ENCODE measurements around the gene PLEKHO2.

DNA sequence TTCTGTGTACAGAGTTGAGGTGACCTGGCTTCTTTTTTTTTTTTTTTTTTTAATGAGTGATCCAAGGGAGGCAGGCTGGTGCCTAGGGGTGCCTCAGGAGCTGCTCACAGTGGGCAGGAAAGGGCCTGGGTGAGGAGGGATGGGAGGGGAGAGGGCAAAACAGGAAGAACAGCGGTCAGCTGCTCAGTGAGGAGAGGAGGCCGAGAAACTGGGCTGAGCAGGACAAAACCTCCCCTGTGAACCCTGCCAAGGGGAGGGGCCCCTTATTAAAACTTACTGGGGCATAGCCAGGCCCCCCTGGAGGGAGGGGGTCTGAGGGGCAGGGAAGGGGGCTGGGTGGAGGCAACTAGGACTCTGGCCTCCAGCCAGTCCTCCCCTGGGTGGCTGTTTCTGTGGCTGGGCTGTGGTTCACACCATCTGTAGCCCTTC lies 3.5 kb downstream of the PLEKHO2 start:
- no peak for TF ChIP-seq POLR2A (IDR thresholded peaks at IDR 0.05)
- TF ChIP-seq POLR2AphosphoS5 (IDR thresholded peaks at IDR 0.05) = no peak
